Keratinocyte (primary cell): Measurements from ENCODE around the gene CLPSL2. TPM values are rescaled to one million over a fixed set of nuclear protein-coding genes. Genes with fewer than 3 reads are reported as not detected.

Experiments
- DNase-seq: peaks from one replicate; pipeline ENCODE4 v3.0.0-alpha.2; 2011; ENCODE audit warnings: low read depth, missing footprints, low spot score
- FAIRE-seq: peaks from 2 replicates; lab custom pipeline; 2011; peaks lifted over from hg19 to GRCh38; lab: Jason Lieb, UNC
- H2AFZ ChIP-seq: 2 replicates; pipeline ENCODE4 v1.6.0; 2012; ENCODE audit warnings: low read length, control low read depth, inconsistent platforms; ENCODE audit not compliant: control insufficient read depth
- H3K27ac ChIP-seq: 2 replicates; pipeline ENCODE4 v1.5.1; 2011; ENCODE audit warnings: low read length; ENCODE audit not compliant: control insufficient read depth, insufficient read depth
- H3K27me3 ChIP-seq: 3 replicates; pipeline ENCODE4 v1.6.0; 2011; ENCODE audit warnings: low read length; ENCODE audit not compliant: control insufficient read depth, insufficient read depth; ENCODE audit errors: extremely low read depth
- H3K36me3 ChIP-seq, 2 experiments: 2 replicates in 1 of 2; 3 replicates in 1 of 2; pipeline ENCODE4 v1.5.1; 2011; ENCODE audit warnings: low read length in 2 of 2, mild to moderate bottlenecking in 1 of 2; ENCODE audit not compliant: control insufficient read depth in 2 of 2, insufficient read depth in 2 of 2; ENCODE audit errors: extremely low read depth in 1 of 2
- H3K4me1 ChIP-seq: 3 replicates; pipeline ENCODE4 v1.5.1; 2011; ENCODE audit warnings: low read length; ENCODE audit not compliant: control insufficient read depth, insufficient read depth; ENCODE audit errors: extremely low read depth
- H3K4me2 ChIP-seq: 3 replicates; pipeline ENCODE4 v1.6.0; 2011; ENCODE audit warnings: low read depth, low read length; ENCODE audit not compliant: control insufficient read depth, insufficient read depth; ENCODE audit errors: extremely low read depth
- H3K4me3 ChIP-seq, 3 experiments: fragments of 200-600 bp in 1 of 3; sonication (generic) in 1 of 3; 2 replicates in 2 of 3; 3 replicates in 1 of 3; pipeline ENCODE4 v1.5.1; 2011 to 2016; ENCODE audit warnings: low read length in 3 of 3, mild to moderate bottlenecking in 3 of 3, control low read depth in 2 of 3, inconsistent platforms in 1 of 3, low read depth in 1 of 3, mixed read lengths in 1 of 3, mixed run types in 1 of 3, moderate library complexity in 1 of 3; ENCODE audit not compliant: control insufficient read depth in 2 of 3, insufficient read depth in 2 of 3; ENCODE audit errors: extremely low read depth in 1 of 3
- H3K79me2 ChIP-seq: 2 replicates; pipeline ENCODE4 v1.6.0; 2012; ENCODE audit warnings: low read length; ENCODE audit not compliant: control insufficient read depth, insufficient read depth
- H3K9ac ChIP-seq: 3 replicates; pipeline ENCODE4 v1.6.0; 2011; ENCODE audit warnings: low read length; ENCODE audit not compliant: control insufficient read depth, insufficient read depth; ENCODE audit errors: extremely low read depth
- H3K9me1 ChIP-seq: 3 replicates; pipeline ENCODE4 v1.6.0; 2011; ENCODE audit warnings: low read length; ENCODE audit not compliant: control insufficient read depth, insufficient read depth; ENCODE audit errors: extremely low read depth
- H3K9me3 ChIP-seq: 2 replicates; pipeline ENCODE4 v1.5.1; 2012; ENCODE audit warnings: low read depth, low read length; ENCODE audit not compliant: control insufficient read depth
- H4K20me1 ChIP-seq: 3 replicates; pipeline ENCODE4 v1.6.0; 2011; ENCODE audit warnings: low read length; ENCODE audit not compliant: control insufficient read depth, insufficient read depth; ENCODE audit errors: extremely low read depth
- EZH2 ChIP-seq: IDR thresholded peaks from one replicate; pipeline ENCODE4 v1.6.1; 2012; ENCODE audit warnings: inconsistent platforms, mild to moderate bottlenecking, low read length, moderate library complexity
- dilution Hi-C: fragments of 300-500 bp; cut with MboI; formaldehyde crosslinking; loops from one replicate; pipeline ENCODE4 v1.7.0; 2020; ENCODE audit warnings: low sequenced_read_pairs; ENCODE audit not compliant: extremely low pct_ligation_motif_present
- polyA minus RNA-seq, 3 experiments: library from RNA; depleted of rRNA, polyadenylated mRNA; stranded (reverse); fragments of >200 nt; gene quantifications; 1 replicate in 1 of 3; 2 replicates in 1 of 3; 3 replicates in 1 of 3; pipeline ENCODE4 v1.2.3, GENCODE V29; 2011
- polyA plus RNA-seq, 5 experiments: library from polyadenylated mRNA; depleted of rRNA in 3 of 5; stranded (reverse) in 3 of 5; stranded (forward) in 1 of 5; unstranded in 1 of 5; fragments of >200 nt; gene quantifications; 1 replicate in 1 of 5; 2 replicates in 3 of 5; 3 replicates in 1 of 5; pipeline versions ENCODE4 v1.2.1 to v1.2.3, GENCODE V29; 2011 to 2012; ENCODE audit warnings: missing spikeins in 2 of 5, low read depth in 1 of 5, low replicate concordance in 1 of 5
- TF ChIP-seq, protein P1 (sequence below), 3 experiments: IDR thresholded peaks in 1 of 3; conservative IDR thresholded peaks in 1 of 3; optimal IDR thresholded peaks in 1 of 3; 2 replicates in 2 of 3; 3 replicates in 1 of 3; pipeline versions ENCODE3 to v1.5.1; 2011; ENCODE audit warnings: low read length in 3 of 3, mild to moderate bottlenecking in 3 of 3, moderate library complexity in 2 of 3, control low read depth in 1 of 3, inconsistent platforms in 1 of 3; ENCODE audit not compliant: insufficient read depth in 2 of 3; ENCODE audit errors: extremely low read depth in 1 of 3

The CLPSL2 gene, protein sequence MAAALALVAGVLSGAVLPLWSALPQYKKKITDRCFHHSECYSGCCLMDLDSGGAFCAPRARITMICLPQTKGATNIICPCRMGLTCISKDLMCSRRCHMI
- polyA plus RNA-seq: not detected in 3 replicates
- polyA plus RNA-seq (2011; ENCODE audit: low read depth): not detected
- not detected in 2 replicates for polyA plus RNA-seq (2011; cell fraction: cytosol; rRNA removed)
- not detected in 2 replicates for polyA plus RNA-seq (2011; cell fraction: nucleus; rRNA removed)
- not detected in 2 replicates for polyA plus RNA-seq (2012; ENCODE audit: low replicate concordance)
- polyA minus RNA-seq: not detected in 3 replicates
- polyA minus RNA-seq (2011; cell fraction: cytosol; rRNA and poly(A)+ RNA removed): not detected
- not detected in 2 replicates for polyA minus RNA-seq (2011; cell fraction: nucleus; rRNA and poly(A)+ RNA removed)

DNA sequence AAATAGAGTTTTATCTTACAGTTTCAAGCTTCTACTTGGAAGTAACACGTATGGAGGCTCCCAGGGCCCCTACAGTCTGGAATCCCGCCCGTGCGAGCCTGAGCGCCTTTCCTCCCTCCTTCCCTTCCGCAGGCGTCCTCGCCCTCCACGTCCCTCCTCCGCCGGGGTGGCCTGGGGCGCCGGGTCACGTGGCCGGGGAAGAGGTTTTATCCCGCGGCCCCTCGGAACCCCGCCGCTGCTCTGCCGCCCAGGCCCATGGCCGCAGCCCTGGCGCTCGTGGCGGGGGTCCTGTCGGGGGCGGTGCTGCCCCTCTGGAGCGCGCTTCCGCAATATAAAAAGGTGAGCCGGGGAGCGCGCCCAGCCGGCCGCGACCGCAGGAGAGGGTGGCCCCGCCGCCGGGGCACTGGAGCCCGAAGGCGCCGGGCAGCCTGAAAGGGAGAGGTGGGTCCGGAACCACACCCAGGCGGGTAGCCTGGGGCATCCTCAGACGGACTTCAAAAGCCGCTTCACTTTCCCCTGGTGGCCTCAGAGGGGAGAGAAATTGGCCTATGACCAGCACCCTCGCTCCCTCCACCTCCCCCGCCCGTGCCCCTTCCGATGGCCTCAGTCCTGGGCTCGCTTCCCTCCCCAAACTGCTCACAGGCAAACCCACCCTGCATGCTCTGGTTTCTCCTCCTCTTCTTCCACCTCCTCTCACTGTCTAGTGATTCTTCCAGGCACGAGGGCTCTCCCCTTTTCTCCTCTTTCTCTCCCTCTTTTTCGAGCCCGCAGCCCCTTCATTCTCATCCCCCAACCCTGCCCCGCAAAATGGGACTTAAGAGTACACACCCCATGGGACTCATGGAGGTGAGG, at the start of gene CLPSL2:
Gene CLPSL2 (plus strand): TSS at position 235 of the 852 bp plus-strand sequence. CDS start 21 bp downstream, at position 256.
- no peak within 1 kb of the TSS for H3K27ac ChIP-seq
- H3K4me1 ChIP-seq: no peaks in the 10 kb centered on the region
- H3K36me3 ChIP-seq: no peaks in the 10 kb centered on the region
- H3K27me3 ChIP-seq: peaks cover 24% of the 10 kb centered on the region
- dilution Hi-C loops: no loop called here
- peak within 1 kb of the TSS; percentile 32 to 43 (median 35) for H3K4me3 ChIP-seq
- no peak for FAIRE-seq
- H3K4me2 ChIP-seq: peak within 1 kb of the TSS; percentile 62
- H3K79me2 ChIP-seq: no peaks in the 10 kb centered on the region
- H3K9me3 ChIP-seq: no peaks in the 10 kb centered on the region
- H3K9me1 ChIP-seq: no peaks in the 10 kb centered on the region
- H2AFZ ChIP-seq: no peak within 1 kb of the TSS
- no peak for DNase-seq
- no peaks in the 10 kb centered on the region for H4K20me1 ChIP-seq
- peak; percentile 40 for TF ChIP-seq EZH2
- TF ChIP-seq, protein P1, sequence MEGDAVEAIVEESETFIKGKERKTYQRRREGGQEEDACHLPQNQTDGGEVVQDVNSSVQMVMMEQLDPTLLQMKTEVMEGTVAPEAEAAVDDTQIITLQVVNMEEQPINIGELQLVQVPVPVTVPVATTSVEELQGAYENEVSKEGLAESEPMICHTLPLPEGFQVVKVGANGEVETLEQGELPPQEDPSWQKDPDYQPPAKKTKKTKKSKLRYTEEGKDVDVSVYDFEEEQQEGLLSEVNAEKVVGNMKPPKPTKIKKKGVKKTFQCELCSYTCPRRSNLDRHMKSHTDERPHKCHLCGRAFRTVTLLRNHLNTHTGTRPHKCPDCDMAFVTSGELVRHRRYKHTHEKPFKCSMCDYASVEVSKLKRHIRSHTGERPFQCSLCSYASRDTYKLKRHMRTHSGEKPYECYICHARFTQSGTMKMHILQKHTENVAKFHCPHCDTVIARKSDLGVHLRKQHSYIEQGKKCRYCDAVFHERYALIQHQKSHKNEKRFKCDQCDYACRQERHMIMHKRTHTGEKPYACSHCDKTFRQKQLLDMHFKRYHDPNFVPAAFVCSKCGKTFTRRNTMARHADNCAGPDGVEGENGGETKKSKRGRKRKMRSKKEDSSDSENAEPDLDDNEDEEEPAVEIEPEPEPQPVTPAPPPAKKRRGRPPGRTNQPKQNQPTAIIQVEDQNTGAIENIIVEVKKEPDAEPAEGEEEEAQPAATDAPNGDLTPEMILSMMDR (optimal IDR thresholded peaks at IDR 0.05 in 1 of 3, IDR thresholded peaks at IDR 0.05 in 1 of 3, conservative IDR thresholded peaks at IDR 0.05 in 1 of 3; ENCODE audit: extremely low read depth in 1 of 3, insufficient read depth in 2 of 3, low read length in 3 of 3): no peak
- no peak within 1 kb of the TSS for H3K9ac ChIP-seq

DNA sequence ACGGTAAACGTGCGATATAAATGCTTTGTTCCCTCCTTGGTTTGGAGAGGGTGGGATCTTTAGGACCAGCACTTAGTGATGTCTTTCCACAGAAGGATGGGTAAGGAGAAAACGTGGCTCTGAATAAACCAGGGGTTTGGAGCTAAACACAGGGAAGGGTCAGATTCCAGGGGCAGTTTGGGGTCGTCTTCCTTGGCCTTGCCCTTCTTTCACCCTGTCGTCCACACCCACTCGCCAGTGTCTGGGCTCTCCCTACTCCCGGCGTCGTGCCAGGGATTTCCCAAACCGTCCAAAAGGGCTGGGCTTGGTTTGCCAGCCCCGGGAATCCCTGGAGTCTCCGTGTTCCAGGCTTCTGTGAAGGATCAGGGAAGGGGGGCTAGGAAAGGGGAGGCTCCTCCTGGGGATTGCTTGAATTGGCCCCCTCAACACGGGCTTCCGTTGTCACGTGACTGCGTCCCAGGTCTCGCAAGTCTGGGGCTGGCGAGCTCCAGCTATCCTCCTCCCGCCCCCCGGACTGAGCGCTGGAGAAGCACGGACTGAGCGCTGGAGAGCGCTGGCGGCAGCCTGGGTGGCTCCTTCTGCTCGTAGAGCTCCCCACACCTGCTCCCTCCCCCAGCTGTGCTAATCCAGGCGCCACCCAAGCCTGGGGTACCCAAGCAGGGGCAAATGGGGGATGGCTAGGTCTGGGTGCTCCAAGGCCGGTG, 49.0 kb upstream of the CLPSL2 start:
- Histone ChIP-seq H3K79me2 (no peaks in the 10 kb centered on the region), H3K4me3 (peak overlapping the region; percentile 33 to 54 (median 34)), H3K27me3 (no peaks in the 10 kb centered on the region), H3K9me1 (no peaks in the 10 kb centered on the region), H3K4me1 (peaks cover 56% of the 10 kb centered on the region), H3K9ac (peak overlapping the region; percentile 90), H3K9me3 (no peaks in the 10 kb centered on the region), H3K27ac (peak overlapping the region; percentile 97), H2AFZ (peak overlapping the region; percentile 52), H3K36me3 (no peaks in the 10 kb centered on the region), H4K20me1 (no peaks in the 10 kb centered on the region), H3K4me2 (peak overlapping the region; percentile 86)
- dilution Hi-C loops: loop anchor here (25.0 kb wide), 1 partner anchor 165 kb away; no protein-coding TSS in a partner anchor
- FAIRE-seq: no peak
- peak; percentile 19 for DNase-seq
- no peak for TF ChIP-seq EZH2
- TF ChIP-seq, protein P1 (optimal IDR thresholded peaks at IDR 0.05 in 1 of 3, IDR thresholded peaks at IDR 0.05 in 1 of 3, conservative IDR thresholded peaks at IDR 0.05 in 1 of 3; ENCODE audit: extremely low read depth in 1 of 3, insufficient read depth in 2 of 3, low read length in 3 of 3): no peak
